ENCODE data around the gene LRP6.
"Not testable (repeated sequence)": the region's sequence is repeated elsewhere in the genome, so short reads cannot be mapped to it uniquely, and the experiment has no call there.

DNA sequence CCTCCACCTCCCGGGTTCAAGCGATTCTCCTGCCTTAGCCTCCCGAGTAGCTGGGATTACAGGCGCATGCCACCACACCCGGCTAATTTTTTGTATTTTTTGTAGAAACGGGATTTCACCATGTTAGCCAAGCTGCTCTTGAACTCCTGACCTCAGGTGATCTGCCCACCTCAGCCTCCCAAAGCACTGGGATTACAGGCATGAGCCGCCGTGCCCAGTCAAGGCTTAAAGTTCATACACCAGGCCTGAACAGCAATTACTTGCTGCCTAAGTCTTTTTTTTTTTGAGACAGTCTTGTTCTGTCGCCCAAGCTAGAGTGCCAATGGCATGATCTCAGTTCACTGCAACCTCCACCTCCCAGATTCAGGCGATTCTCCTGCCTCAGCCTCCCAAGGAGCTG lies 43.9 kb upstream of the LRP6 start:
- TF ChIP-seq CTCF, POLR2A (IDR thresholded peaks at IDR 0.05): not testable (repeated sequence)
